ENCODE data around the gene ARHGAP28. TPM values are rescaled to one million over a fixed set of nuclear protein-coding genes. Genes with fewer than 3 reads are reported as not detected.

The ARHGAP28 gene
- total RNA-seq, 1 experiment from 2014 or later: 32.3 TPM

DNA sequence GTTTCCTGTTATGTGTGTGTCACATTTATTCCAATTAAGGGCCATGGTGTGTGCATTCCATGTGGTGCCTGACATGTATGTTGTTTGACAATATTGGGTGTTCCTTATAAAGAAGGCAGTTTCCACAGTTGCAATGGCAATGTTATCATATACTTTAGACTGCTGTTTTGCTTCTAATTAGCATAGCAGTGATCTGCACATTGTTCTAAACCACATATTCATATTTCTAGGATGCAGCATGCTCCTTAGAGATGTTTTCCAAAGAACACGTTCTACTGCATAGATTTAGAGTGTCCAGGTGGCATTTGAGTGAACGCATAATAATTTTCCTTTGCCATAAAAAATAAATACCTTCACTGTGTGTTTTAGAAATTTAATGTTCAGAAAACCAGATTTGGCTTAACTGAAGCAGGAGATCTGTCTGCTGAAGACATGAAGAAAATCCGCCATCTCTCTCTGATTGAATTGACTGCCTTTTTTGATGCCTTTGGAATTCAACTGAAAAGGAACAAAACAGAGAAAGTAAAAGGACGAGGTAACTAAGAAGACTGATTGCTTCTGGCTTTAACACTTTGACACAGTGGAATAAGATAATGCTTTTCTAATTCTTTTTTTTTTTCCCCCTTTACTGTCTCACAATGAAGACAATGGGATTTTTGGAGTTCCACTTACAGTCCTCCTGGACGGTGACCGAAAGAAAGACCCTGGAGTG lies 143.7 kb downstream of the ARHGAP28 start:
- no peak for DNase-seq (ENCODE audit: low spot score)

DNA sequence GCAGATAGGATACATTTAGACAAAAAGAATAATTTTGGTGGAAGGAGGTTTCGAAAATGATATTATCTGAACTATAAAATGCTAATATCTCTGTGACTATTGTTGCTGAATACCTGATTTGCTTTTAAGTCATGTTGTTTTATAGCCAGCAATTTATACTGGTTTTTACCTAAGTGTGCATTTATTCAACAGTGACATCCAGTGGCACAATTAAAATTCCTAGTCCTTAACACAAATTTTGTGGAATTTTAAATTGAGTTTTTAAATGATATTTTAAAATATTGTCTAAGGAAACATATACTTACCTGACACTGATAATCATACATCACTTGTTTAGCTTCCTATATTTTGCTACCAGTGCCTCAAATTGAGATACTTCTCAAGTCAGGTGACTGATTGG lies 144.8 kb downstream of the ARHGAP28 start:
- DNase-seq (ENCODE audit: low spot score): no peak

- no peak for DNase-seq (ENCODE audit: low spot score)
Measured at GRCh38 chr18:6875749-6876148, 146.2 kb downstream of the ARHGAP28 start.

- peak; percentile 58 for DNase-seq (ENCODE audit: low spot score)
Measured at GRCh38 chr18:6876641-6877041, 147.1 kb downstream of the ARHGAP28 start.

- DNase-seq (ENCODE audit: low spot score): no peak
Measured at GRCh38 chr18:6877288-6877687, 147.8 kb downstream of the ARHGAP28 start.

DNA sequence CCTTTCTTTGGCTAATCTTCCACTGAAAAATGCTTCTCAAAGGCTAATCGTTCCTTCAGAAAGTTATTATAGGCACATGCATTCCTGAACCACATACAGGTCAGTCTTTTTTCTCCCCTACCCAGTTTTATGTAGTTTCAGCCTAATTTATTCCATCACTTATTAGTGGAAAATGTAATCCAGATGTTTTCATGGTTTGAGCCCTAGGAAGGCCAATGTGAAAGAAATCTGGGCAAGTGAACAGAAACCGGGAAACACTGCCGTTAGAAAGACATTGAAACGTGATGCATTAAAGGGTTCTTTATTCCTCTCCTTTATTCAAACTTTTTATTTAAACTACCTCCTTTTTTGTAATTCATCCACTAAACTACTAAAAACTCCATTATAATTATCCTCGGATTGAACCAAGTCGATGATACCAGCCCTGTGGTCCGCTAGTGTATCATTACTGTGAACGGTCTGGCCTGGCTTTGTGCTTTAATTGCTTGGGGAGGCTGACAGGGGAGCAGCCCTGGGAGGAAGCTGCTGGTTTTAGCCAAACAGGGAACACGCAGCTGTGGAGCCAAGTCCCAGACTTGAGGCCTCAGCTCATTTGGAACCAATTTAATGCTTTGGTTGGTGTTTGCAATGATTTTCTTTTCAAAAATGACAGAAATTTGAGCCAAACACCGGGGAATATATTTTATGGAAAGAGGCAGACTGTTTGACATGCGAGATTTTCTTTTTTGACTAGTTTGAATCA lies 149.2 kb downstream of the ARHGAP28 start:
- DNase-seq (ENCODE audit: low spot score): no peak

DNA sequence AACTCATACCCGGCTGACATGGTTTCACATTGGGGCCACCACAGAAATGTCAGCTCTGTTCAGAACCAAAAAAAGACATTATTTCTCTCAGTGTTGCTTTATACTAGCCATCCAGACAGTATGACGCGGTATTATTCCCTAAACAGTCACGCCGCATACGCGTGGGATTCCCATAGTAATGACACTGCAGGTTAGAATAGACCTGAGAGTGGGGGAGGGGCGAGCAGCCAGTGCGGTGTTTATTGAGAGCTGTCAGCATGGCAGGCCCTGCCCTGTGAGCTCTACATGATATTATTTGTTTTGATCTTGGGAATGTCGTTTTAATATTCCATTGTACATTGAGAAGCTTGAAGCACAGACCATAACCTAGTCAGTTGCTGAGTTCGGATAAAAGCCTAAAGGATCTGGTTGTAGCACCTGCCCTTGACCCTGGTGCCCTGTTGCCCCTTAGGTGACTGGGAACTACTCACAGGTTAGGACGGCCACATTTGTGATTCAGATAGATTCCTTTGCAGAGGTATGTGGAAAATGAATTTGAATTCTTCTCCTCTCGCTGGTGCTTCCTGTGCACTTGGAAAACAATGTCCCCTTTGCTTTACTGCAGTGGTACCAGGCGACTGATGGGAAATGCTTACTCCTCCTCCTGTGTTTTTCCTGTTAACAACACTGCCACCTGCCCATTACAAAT lies 150.1 kb downstream of the ARHGAP28 start:
- no peak for DNase-seq (ENCODE audit: low spot score)

DNA sequence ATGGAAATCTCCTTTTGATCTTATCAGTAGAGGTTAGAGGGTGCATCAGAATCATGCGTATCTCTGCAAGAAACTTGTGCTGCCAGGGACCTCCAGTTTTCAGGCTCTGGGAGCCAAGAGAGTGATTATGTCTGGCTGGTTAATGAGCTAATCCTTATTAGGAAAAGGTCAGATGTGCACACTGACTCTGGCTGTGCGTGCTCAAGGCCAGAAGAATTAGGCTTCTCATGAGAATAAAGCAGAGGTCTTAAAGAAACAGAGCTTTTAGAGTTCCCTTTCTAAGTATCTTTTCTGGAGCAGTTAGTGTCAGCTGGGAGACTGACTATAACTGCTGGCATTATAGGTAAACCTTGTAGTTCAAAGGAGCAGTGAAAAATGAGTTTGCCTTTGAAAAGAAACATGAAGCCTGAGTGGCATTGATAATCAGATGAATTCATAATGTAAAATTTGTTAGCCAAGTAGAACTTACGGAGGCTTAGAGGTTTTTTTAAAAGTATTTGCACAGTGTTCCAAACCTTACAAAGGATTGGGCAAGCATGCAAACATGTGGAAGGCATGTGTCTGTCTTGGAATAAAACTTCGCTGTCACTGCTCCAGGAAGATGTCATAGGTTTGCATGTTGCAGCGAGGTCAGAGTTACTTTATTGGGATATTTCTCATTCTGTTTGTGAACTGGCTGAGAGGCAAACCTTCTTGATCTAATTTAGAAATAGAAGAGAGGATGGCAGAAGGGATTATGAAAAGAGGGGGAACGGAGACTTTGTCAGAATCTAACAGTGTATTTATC lies 151.7 kb downstream of the ARHGAP28 start:
- no peak for DNase-seq (ENCODE audit: low spot score)

DNA sequence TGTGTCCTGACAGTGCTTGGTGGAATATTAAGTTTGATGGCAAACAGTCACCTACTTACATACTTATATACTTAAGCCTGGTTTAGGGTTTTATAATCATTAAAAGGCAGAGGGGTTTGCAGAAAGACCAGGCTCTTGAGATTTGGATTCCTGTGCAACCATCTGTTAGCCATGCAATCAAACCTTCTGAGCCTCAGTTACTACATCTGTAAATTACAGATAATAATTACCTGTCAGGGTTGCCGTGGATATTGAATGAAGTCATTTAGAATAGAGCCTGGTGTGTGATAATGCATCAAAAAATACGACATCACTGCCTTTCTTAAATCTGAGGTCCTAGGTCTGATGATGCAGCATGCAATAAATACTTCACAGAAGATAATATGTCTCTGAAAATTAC lies 152.9 kb downstream of the ARHGAP28 start:
- DNase-seq (ENCODE audit: low spot score): no peak

- DNase-seq (ENCODE audit: low spot score): no peak
Measured at GRCh38 chr18:6885006-6885481, 155.5 kb downstream of the ARHGAP28 start.

DNA sequence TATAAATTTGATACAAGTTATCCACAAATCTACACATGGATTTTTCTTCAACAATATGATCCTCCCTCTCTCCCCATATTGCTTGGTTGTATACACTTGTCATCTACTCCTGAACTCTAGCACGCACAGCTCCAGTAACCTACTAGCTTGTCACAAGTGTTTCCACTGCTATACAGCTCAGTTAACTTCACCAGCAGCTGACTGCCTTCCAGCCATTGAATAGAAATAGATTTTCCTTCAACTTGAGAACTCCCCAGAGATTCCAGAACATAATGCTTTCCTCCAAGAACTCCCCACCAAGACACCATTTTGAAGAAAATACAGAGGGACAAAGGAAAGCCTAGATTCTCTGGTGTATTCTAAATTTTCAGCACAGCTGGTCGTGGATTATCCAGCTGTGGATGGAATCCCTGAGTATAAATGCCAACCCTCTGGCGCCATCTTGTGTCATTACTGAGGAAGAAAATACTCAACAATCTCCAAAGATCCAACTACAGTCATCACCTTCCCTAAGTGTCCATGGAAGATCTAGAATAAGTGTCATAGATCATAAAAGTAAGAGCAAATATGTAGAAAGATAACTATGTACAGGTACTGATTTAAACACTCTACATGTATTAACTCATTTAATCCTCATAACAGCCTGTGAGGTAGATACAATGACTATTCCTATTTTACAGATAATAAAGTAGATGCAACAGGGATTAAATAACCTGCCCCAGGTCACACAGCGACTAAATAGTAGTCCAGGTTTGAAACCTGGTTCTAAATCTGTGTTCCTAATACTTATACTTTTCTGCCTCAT lies 156.7 kb downstream of the ARHGAP28 start:
- DNase-seq (ENCODE audit: low spot score): peak; percentile 50

DNA sequence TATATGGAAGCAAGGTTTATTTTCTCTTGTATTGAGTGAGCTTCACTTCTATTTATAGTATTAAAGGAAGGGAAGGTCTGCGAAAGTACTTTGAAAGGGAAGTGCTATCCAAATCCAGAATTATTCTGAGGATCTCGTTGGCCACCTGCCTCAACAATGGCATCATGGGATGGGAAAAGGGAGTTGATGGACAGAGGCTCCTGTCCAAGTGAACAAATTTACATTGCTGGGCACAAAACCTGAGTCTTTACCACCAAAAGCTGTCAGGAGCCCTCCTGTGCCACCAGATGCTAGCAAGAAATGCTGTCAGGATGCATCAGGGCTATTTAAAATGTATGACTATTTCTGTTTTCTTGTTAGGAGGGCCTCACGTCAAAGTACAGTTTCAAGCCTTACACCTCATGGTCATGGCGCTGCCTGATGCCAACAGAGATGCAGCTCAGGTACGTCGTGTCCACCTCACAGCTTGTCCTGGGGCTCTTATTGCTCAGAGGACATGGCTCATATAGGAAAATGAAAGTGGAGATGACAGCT lies 157.3 kb downstream of the ARHGAP28 start:
- DNase-seq (ENCODE audit: low spot score): no peak

DNA sequence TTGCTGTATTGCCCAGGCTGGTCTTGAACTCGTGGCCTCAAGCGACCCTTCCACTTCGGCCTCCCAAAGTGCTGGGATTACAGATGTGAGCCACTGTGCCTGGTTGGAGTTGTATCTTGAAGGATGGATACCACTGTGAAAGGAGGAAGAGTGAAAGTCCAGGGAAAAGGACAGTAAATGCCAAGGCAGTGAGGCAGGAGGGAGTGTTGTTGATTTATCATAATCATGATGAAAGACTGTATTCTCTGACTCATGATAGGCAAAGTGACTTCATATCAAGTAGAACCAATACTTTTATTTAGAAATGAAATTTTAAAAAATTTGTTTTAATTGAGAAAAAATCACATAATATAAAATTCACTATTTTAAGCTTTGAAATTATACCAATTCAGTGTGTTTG lies 162.3 kb downstream of the ARHGAP28 start:
- no peak for DNase-seq (ENCODE audit: low spot score)

GRCh38 chr18:6901286-6901926 lies 171.9 kb downstream of the ARHGAP28 start:
- DNase-seq (ENCODE audit: low spot score): no peak

DNA sequence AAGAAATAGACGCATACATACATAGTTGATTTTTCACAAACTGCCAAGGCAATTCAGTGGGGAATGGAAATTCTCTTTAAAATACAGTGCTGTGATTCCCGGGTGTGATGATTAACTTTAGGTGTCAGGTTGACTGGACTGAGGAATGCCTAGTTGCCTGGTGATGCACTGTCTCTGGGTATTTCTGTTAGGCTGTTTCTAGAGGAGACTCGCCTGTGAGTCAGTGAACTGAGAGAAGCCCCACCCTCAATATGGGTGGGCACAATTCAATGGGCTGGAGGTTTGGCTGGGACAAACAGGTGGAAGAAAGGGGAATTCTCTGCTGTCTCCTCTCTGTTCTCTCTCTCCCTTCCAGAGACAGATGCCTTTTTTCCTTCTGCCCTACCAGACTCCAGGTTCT lies 187.6 kb downstream of the ARHGAP28 start:
- DNase-seq (ENCODE audit: low spot score): no peak

- DNase-seq (ENCODE audit: low spot score): peak; percentile 60
Measured at GRCh38 chr18:6920099-6920955, 190.8 kb downstream of the ARHGAP28 start.

DNA sequence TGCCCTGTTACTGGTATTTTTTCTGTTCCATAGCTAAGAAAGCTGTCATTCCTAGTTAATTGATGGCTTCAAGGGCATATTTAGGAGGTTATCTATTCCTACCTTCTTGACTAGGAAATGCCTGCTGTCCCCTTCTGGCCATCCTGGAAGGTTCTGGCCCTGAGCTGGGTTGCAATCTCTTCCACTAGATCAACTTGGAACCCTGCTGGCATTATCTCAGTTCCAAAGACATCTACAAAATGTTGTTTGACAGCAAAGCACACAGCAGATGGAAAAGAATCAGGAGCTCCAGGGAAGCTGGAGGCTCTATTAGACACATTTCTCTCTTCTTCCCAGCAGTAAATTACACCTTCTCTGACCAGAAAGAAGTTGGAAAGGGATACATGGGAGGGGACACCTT lies 192.1 kb downstream of the ARHGAP28 start:
- no peak for DNase-seq (ENCODE audit: low spot score)

- no peak for DNase-seq (ENCODE audit: low spot score)
Measured at GRCh38 chr18:6923220-6923619, 193.7 kb downstream of the ARHGAP28 start.

DNA sequence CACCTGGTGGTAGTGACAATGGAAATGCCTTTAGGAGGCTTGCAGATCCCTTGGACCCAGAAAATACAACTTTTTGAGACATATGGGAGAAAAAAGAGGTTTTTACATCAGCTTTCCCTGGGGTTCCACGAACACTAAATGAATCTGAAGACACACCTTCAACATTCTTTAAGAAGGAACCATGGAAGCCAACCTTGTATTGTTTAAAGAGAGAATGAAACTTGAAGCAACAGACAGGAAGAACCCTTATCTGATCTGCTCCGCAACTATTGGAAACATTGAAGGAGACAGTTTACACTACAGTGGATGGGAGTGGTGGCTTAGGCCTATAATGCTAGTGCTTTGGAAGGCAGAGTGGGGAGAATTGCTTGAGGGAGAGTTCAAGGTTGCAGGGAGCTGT lies 197.6 kb downstream of the ARHGAP28 start:
- no peak for DNase-seq (ENCODE audit: low spot score)

All from H4 (cell line).